Trophoblast cell (in vitro differentiated cells and primary cell): Measurements from ENCODE around the gene CD37.

ENCODE experiments used
- DNase-seq, 2 donors: peaks; one replicate each; pipeline ENCODE4 v3.0.0-alpha.2; 2016
- H2AFZ ChIP-seq: 2 replicates; pipeline ENCODE4 v1.6.1; 2013; ENCODE audit warnings: low read length, moderate library complexity, mild to moderate bottlenecking; ENCODE audit not compliant: insufficient read depth, poor library complexity
- H2AK5ac ChIP-seq: 2 replicates; pipeline ENCODE4 v1.6.1; 2013; ENCODE audit warnings: mild to moderate bottlenecking, low read length
- H2BK120ac ChIP-seq: 2 replicates; pipeline ENCODE4 v1.6.1; 2013; ENCODE audit warnings: low read length, mild to moderate bottlenecking, moderate library complexity; ENCODE audit not compliant: insufficient read depth, poor library complexity
- H2BK12ac ChIP-seq: 2 replicates; pipeline ENCODE4 v1.6.1; 2013; ENCODE audit warnings: mild to moderate bottlenecking, low read length, moderate library complexity
- H2BK5ac ChIP-seq: 2 replicates; pipeline ENCODE4 v1.6.1; 2013; ENCODE audit warnings: low read length, low read depth, moderate library complexity, mild to moderate bottlenecking; ENCODE audit not compliant: poor library complexity
- H3K14ac ChIP-seq: 2 replicates; pipeline ENCODE4 v1.6.1; 2013; ENCODE audit warnings: mild to moderate bottlenecking, low read length
- H3K18ac ChIP-seq: 2 replicates; pipeline ENCODE4 v1.6.1; 2013; ENCODE audit warnings: mild to moderate bottlenecking, low read length
- H3K23ac ChIP-seq: 2 replicates; pipeline ENCODE4 v1.6.1; 2013; ENCODE audit warnings: low read length
- H3K27ac ChIP-seq: 2 replicates; pipeline ENCODE4 v1.5.1; 2013; ENCODE audit warnings: low read depth, mild to moderate bottlenecking, inconsistent platforms, low read length, moderate library complexity
- H3K27me3 ChIP-seq: 2 replicates; pipeline ENCODE4 v1.6.1; 2013; ENCODE audit warnings: inconsistent platforms, mild to moderate bottlenecking, low read length, moderate library complexity; ENCODE audit not compliant: insufficient read depth
- H3K36me3 ChIP-seq, 2 experiments: 1 replicate in 1 of 2; 2 replicates in 1 of 2; pipeline ENCODE4 v1.6.1; 2013; ENCODE audit warnings: low read length in 2 of 2, mild to moderate bottlenecking in 2 of 2, moderate library complexity in 1 of 2; ENCODE audit not compliant: insufficient read depth in 2 of 2, control insufficient read depth in 1 of 2
- H3K4ac ChIP-seq: 2 replicates; pipeline ENCODE4 v1.6.1; 2013; ENCODE audit warnings: low read depth, mild to moderate bottlenecking, low read length, moderate library complexity
- H3K4me1 ChIP-seq, 2 experiments: 1 replicate in 1 of 2; 2 replicates in 1 of 2; pipeline ENCODE4 v1.6.1; 2013; ENCODE audit warnings: low read length in 2 of 2, mild to moderate bottlenecking in 2 of 2, moderate library complexity in 1 of 2; ENCODE audit not compliant: insufficient read depth in 2 of 2, control insufficient read depth in 1 of 2
- H3K4me2 ChIP-seq: 2 replicates; pipeline ENCODE4 v1.6.1; 2013; ENCODE audit warnings: inconsistent platforms, mild to moderate bottlenecking, low read length, moderate library complexity
- H3K4me3 ChIP-seq: 2 replicates; pipeline ENCODE4 v1.5.1; 2013; ENCODE audit warnings: mild to moderate bottlenecking, low read depth, low read length, inconsistent platforms
- H3K79me1 ChIP-seq: one replicate; pipeline ENCODE4 v1.6.1; 2013; ENCODE audit warnings: low read length
- H3K79me2 ChIP-seq: 2 replicates; pipeline ENCODE4 v1.6.1; 2013; ENCODE audit warnings: low read length, mild to moderate bottlenecking; ENCODE audit not compliant: control insufficient read depth, insufficient read depth, poor library complexity
- H3K9ac ChIP-seq: 2 replicates; pipeline ENCODE4 v1.6.1; 2013; ENCODE audit warnings: mild to moderate bottlenecking, low read length
- H3K9me3 ChIP-seq: 2 replicates; pipeline ENCODE4 v1.6.1; 2013; ENCODE audit warnings: low read depth, mild to moderate bottlenecking, control low read depth, inconsistent platforms, low read length; ENCODE audit not compliant: insufficient read depth
- H4K12ac ChIP-seq: 2 replicates; pipeline ENCODE4 v1.6.1; 2013; ENCODE audit warnings: low read depth, mild to moderate bottlenecking, low read length, moderate library complexity
- H4K8ac ChIP-seq: 2 replicates; pipeline ENCODE4 v1.6.1; 2013; ENCODE audit warnings: low read depth, mild to moderate bottlenecking, low read length, moderate library complexity
- H4K91ac ChIP-seq: one replicate; pipeline ENCODE4 v1.6.1; 2013; ENCODE audit warnings: low read depth, mild to moderate bottlenecking, low read length, moderate library complexity
- WGBS: extraction: QIAGEN DNeasy Blood & Tissue Kit; methylation state at CpG from one replicate; pipeline ENCODE4 v1.1.7; 2013; ENCODE audit warnings: missing lambda C conversion rate; ENCODE audit not compliant: insufficient read length, insufficient coverage; ENCODE audit errors: extremely low coverage; 5-methylcytosine and 5-hydroxymethylcytosine counted together

Gene CD37

GRCh38 chr19:49337267-49338022 lies 2.2 kb downstream of the CD37 start:
- Histone ChIP-seq H4K91ac (no peak overlapping the region), H3K9ac (no peak overlapping the region), H3K23ac (no peak overlapping the region), H3K79me1 (no peaks in the 10 kb centered on the region), H2AFZ (no peak overlapping the region), H3K4me3 (no peak overlapping the region), H3K4ac (no peak overlapping the region), H3K27me3 (no peaks in the 10 kb centered on the region), H2AK5ac (no peak overlapping the region), H2BK5ac (no peak overlapping the region), H3K9me3 (peaks cover 11% of the 10 kb centered on the region), H4K8ac (no peak overlapping the region), H4K12ac (no peak overlapping the region), H3K79me2 (no peaks in the 10 kb centered on the region), H3K4me1 (peaks cover 12 to 15% of the 10 kb centered on the region in 2 experiments), H3K4me2 (no peak overlapping the region), H3K36me3 (peaks cover 25 to 33% of the 10 kb centered on the region in 2 experiments), H3K27ac (no peak overlapping the region), H3K18ac (no peak overlapping the region), H2BK120ac (no peak overlapping the region), H2BK12ac (no peak overlapping the region), H3K14ac (no peak overlapping the region)
- no CpG with 5 or more reads among the region's 19 CpGs for WGBS
- no peak for DNase-seq

GRCh38 chr19:49338023-49338677 lies 2.9 kb downstream of the CD37 start:
- Histone ChIP-seq H3K4me1 (peaks cover 12 to 15% of the 10 kb centered on the region in 2 experiments), H3K9ac (no peak overlapping the region), H3K79me2 (no peaks in the 10 kb centered on the region), H4K12ac (no peak overlapping the region), H3K4ac (no peak overlapping the region), H4K91ac (no peak overlapping the region), H3K4me3 (no peak overlapping the region), H3K27me3 (no peaks in the 10 kb centered on the region), H3K27ac (no peak overlapping the region), H2BK120ac (no peak overlapping the region), H2BK5ac (no peak overlapping the region), H2BK12ac (no peak overlapping the region), H3K23ac (no peak overlapping the region), H2AFZ (no peak overlapping the region), H4K8ac (no peak overlapping the region), H3K4me2 (peak overlapping the region; percentile 15), H3K79me1 (no peaks in the 10 kb centered on the region), H3K18ac (no peak overlapping the region), H2AK5ac (no peak overlapping the region), H3K36me3 (peaks cover 31 to 41% of the 10 kb centered on the region in 2 experiments), H3K9me3 (peaks cover 11% of the 10 kb centered on the region), H3K14ac (no peak overlapping the region)
- DNase-seq = no peak
- WGBS = no CpG with 5 or more reads among the region's 34 CpGs

- Histone ChIP-seq H3K36me3 (peaks cover 37 to 46% of the 10 kb centered on the region in 2 experiments), H3K4me3 (no peak overlapping the region), H2BK120ac (no peak overlapping the region), H3K4me2 (peak overlapping the region; percentile 53), H4K12ac (no peak overlapping the region), H3K9me3 (peaks cover 10% of the 10 kb centered on the region), H3K79me2 (no peaks in the 10 kb centered on the region), H2AFZ (no peak overlapping the region), H3K4ac (no peak overlapping the region), H2BK5ac (no peak overlapping the region), H3K27ac (no peak overlapping the region), H3K27me3 (no peaks in the 10 kb centered on the region), H3K4me1 (peaks cover 12 to 15% of the 10 kb centered on the region in 2 experiments), H3K79me1 (no peaks in the 10 kb centered on the region), H3K18ac (no peak overlapping the region), H4K8ac (no peak overlapping the region), H3K9ac (no peak overlapping the region), H3K14ac (no peak overlapping the region), H4K91ac (no peak overlapping the region), H2AK5ac (no peak overlapping the region), H3K23ac (no peak overlapping the region), H2BK12ac (no peak overlapping the region)
- DNase-seq = peak; percentile 60 to 77
- WGBS = no CpG with 5 or more reads among the region's 30 CpGs
Observed at GRCh38 chr19:49338691-49339300, 3.6 kb downstream of the CD37 start.

GRCh38 chr19:49339301-49340068 lies 4.3 kb downstream of the CD37 start:
- Histone ChIP-seq H4K8ac (no peak overlapping the region), H3K27ac (no peak overlapping the region), H3K9me3 (peaks cover 9% of the 10 kb centered on the region), H3K27me3 (no peaks in the 10 kb centered on the region), H3K36me3 (peaks cover 42 to 52% of the 10 kb centered on the region in 2 experiments), H3K4me1 (peaks cover 12 to 15% of the 10 kb centered on the region in 2 experiments), H2AK5ac (no peak overlapping the region), H4K12ac (no peak overlapping the region), H3K4me2 (peak overlapping the region; percentile 53), H3K4ac (no peak overlapping the region), H3K79me1 (no peaks in the 10 kb centered on the region), H2BK12ac (no peak overlapping the region), H3K18ac (no peak overlapping the region), H3K4me3 (no peak overlapping the region), H2BK5ac (no peak overlapping the region), H3K79me2 (no peaks in the 10 kb centered on the region), H2BK120ac (no peak overlapping the region), H3K9ac (no peak overlapping the region), H4K91ac (no peak overlapping the region), H3K14ac (no peak overlapping the region), H3K23ac (no peak overlapping the region), H2AFZ (no peak overlapping the region)
- WGBS = no CpG with 5 or more reads among the region's 47 CpGs
- DNase-seq = peak; percentile 60 to 74
